Stimulated activated CD4-positive, alpha-beta T cell treated with anti-CD3 and anti-CD28 coated beads, Interleukin-15, amount 100 ng/mL, for 24 hours (primary cell): ENCODE data around the gene MAP3K5.
A peak's percentile ranks its signal among the peaks of the same experiment; 100 is the strongest.
"Not testable (repeated sequence)": the region's sequence is repeated elsewhere in the genome, so short reads cannot be mapped to it uniquely, and the experiment has no call there.

Experiments
- DNase-seq: peaks from one replicate; pipeline ENCODE4 v3.0.0-alpha.2; 2020

Gene MAP3K5

GRCh38 chr6:136790411-136791295 is 1.6 kb downstream of the MAP3K5 start:
- no peak for DNase-seq

GRCh38 chr6:136789440-136789839 is 2.8 kb downstream of the MAP3K5 start:
- DNase-seq = not testable (repeated sequence)

- DNase-seq = no peak
These were observed 4.0 kb downstream of the MAP3K5 start for GRCh38 chr6:136788069-136788902.

GRCh38 chr6:136787726-136788068 is 4.6 kb downstream of the MAP3K5 start:
- DNase-seq = no peak

GRCh38 chr6:136786658-136787057 is 5.6 kb downstream of the MAP3K5 start:
- DNase-seq = no peak

GRCh38 chr6:136784910-136785746 is 7.1 kb downstream of the MAP3K5 start:
- peak; percentile 54 for DNase-seq

- no peak for DNase-seq
These were observed 8.0 kb downstream of the MAP3K5 start for GRCh38 chr6:136784271-136784664.

GRCh38 chr6:136783495-136784270 is 8.6 kb downstream of the MAP3K5 start:
- DNase-seq = no peak

- no peak for DNase-seq
These were observed 9.3 kb downstream of the MAP3K5 start for GRCh38 chr6:136783021-136783420.

GRCh38 chr6:136782021-136782770 is 10.1 kb downstream of the MAP3K5 start:
- no peak for DNase-seq

GRCh38 chr6:136780972-136781371 is 11.3 kb downstream of the MAP3K5 start:
- DNase-seq = no peak

- DNase-seq = no peak
These were observed 12.6 kb downstream of the MAP3K5 start for GRCh38 chr6:136779682-136780081.

GRCh38 chr6:136777651-136778050 is 14.6 kb downstream of the MAP3K5 start:
- no peak for DNase-seq

GRCh38 chr6:136775548-136775947 is 16.7 kb downstream of the MAP3K5 start:
- no peak for DNase-seq

GRCh38 chr6:136775081-136775480 is 17.2 kb downstream of the MAP3K5 start:
- DNase-seq = no peak

GRCh38 chr6:136774228-136775041 is 17.8 kb downstream of the MAP3K5 start:
- no peak for DNase-seq

- DNase-seq = no peak
These were observed 18.8 kb downstream of the MAP3K5 start for GRCh38 chr6:136773473-136773796.

- DNase-seq = no peak
These were observed 19.4 kb downstream of the MAP3K5 start for GRCh38 chr6:136772685-136773472.

- DNase-seq = no peak
These were observed 21.0 kb downstream of the MAP3K5 start for GRCh38 chr6:136771306-136771705.

GRCh38 chr6:136769759-136770158 is 22.5 kb downstream of the MAP3K5 start:
- no peak for DNase-seq
